ENCODE results near the gene UFSP1. TPM values are rescaled to one million over a fixed set of nuclear protein-coding genes. Genes with fewer than 3 reads are reported as not detected.
A peak's percentile ranks its signal among the peaks of the same experiment; 100 is the strongest.

Gene UFSP1
- total and polyA plus RNA-seq, 11 donors = 1.0 to 3.4 (median 1.8) TPM

GRCh38 chr7:100861616-100861985, 27.9 kb downstream of the UFSP1 start:
- TF ChIP-seq POLR2A (IDR thresholded peaks at IDR 0.05) (no peak), CTCF (IDR thresholded peaks at IDR 0.05) (no peak)
- DNase-seq (peak in 1 of 5 donors; percentile 38), ATAC-seq (no peak)
- H3K27ac ChIP-seq = no peak overlapping the region
- H3K4me3 ChIP-seq = no peak overlapping the region
- H3K27me3 ChIP-seq = no peaks in the 10 kb centered on the region
- WGBS, 4 donors = 90 to 96% (median 95%) methylated on average over 13 to 14 of the region's 14 CpGs
- H3K36me3 ChIP-seq = peaks cover 0 to 66% (median 16%) of the 10 kb centered on the region in 9 donors
- peaks cover 0 to 24% (median 7%) of the 10 kb centered on the region in 12 donors for H3K4me1 ChIP-seq
- intact Hi-C loops (cut with DNase I) = no loop called here
- no peaks in the 10 kb centered on the region for H3K9me3 ChIP-seq

GRCh38 chr7:100860702-100861615, 28.6 kb downstream of the UFSP1 start:
- no peak for TF ChIP-seq POLR2A (IDR thresholded peaks at IDR 0.05)
- TF ChIP-seq CTCF (IDR thresholded peaks at IDR 0.05) = no peak
- Histone ChIP-seq H3K9me3 (no peaks in the 10 kb centered on the region), H3K27me3 (no peaks in the 10 kb centered on the region), H3K36me3 (peaks cover 0 to 66% (median 16%) of the 10 kb centered on the region in 9 donors), H3K27ac (no peak overlapping the region), H3K4me3 (no peak overlapping the region), H3K4me1 (peaks cover 0 to 18% (median 4%) of the 10 kb centered on the region in 12 donors)
- DNase-seq (peak in 1 of 5 donors; percentile 45), ATAC-seq (no peak)
- 84 to 95% (median 94%) methylated on average over 7 to 18 of the region's 18 CpGs for WGBS, 4 donors
- intact Hi-C loops (cut with DNase I) = no loop called here

GRCh38 chr7:100859856-100860255, 29.7 kb downstream of the UFSP1 start:
- Histone ChIP-seq H3K4me1 (peaks cover 0 to 12% (median 2%) of the 10 kb centered on the region in 12 donors), H3K36me3 (peaks cover 0 to 63% (median 16%) of the 10 kb centered on the region in 9 donors), H3K27me3 (no peaks in the 10 kb centered on the region), H3K4me3 (no peak overlapping the region), H3K27ac (no peak overlapping the region), H3K9me3 (no peaks in the 10 kb centered on the region)
- ATAC-seq (no peak), DNase-seq (peak in 1 of 5 donors; percentile 60)
- TF ChIP-seq CTCF (IDR thresholded peaks at IDR 0.05) (no peak), POLR2A (IDR thresholded peaks at IDR 0.05) (no peak)
- intact Hi-C loops (cut with DNase I) = loop anchor here in 2 of 10 donors (10.0 kb wide), 2 partner anchors 155 to 385 kb away; partner anchors contain the start of genes POP7 (in 1 of the 2) and TSC22D4 (in 1 of the 2)
- WGBS, 4 donors = 86 to 94% (median 88%) methylated on average over 14 to 15 of the region's 15 CpGs

- DNase-seq (peak in 1 of 5 donors; percentile 49), ATAC-seq (no peak)
- no peak overlapping the region for H3K4me3 ChIP-seq
- H3K27me3 ChIP-seq = no peaks in the 10 kb centered on the region
- TF ChIP-seq CTCF (IDR thresholded peaks at IDR 0.05) (no peak), POLR2A (IDR thresholded peaks at IDR 0.05) (no peak)
- H3K36me3 ChIP-seq = peaks cover 0 to 33% (median 16%) of the 10 kb centered on the region in 9 donors
- H3K9me3 ChIP-seq = no peaks in the 10 kb centered on the region
- no peak overlapping the region for H3K27ac ChIP-seq
- 88 to 95% (median 91%) methylated on average over 11 to 16 of the region's 16 CpGs for WGBS, 4 donors
- intact Hi-C loops (cut with DNase I) = loop anchor here in 2 of 10 donors (10.0 kb wide), 2 partner anchors 152 to 382 kb away; partner anchors contain the start of genes POP7 (in 1 of the 2) and TSC22D4 (in 1 of the 2)
- peaks cover 0 to 17% (median 9%) of the 10 kb centered on the region in 12 donors for H3K4me1 ChIP-seq
These were observed 32.6 kb downstream of the UFSP1 start for GRCh38 chr7:100856871-100857282.
